Stimulated activated CD4-positive, alpha-beta T cell treated with anti-CD3 and anti-CD28 coated beads, TNF-alpha, amount 100 ng/mL, for 48 hours (primary cell): ENCODE results near the gene IGSF23.
"Not testable (repeated sequence)": the region's sequence is repeated elsewhere in the genome, so short reads cannot be mapped to it uniquely, and the experiment has no call there.

Source experiments
- DNase-seq, 3 donors: peaks; one replicate each; pipeline ENCODE4 v3.0.0-alpha.2; 2020; ENCODE audit warnings: low read depth in 3 of 3

IGSF23 gene

GRCh38 chr19:44666852-44667556 lies 53.6 kb downstream of the IGSF23 start:
- DNase-seq = no peak

- no peak for DNase-seq
Measured at GRCh38 chr19:44668985-44669764, 55.8 kb downstream of the IGSF23 start.

- DNase-seq = not testable (repeated sequence)
Measured at GRCh38 chr19:44670027-44670426, 56.7 kb downstream of the IGSF23 start.

GRCh38 chr19:44671400-44671799 lies 58.0 kb downstream of the IGSF23 start, which contains the start of gene CEACAM19:
Gene CEACAM19 (plus strand): TSS chr19:44671482. CDS start chr19:44671932, 450 bp downstream.
- no peak for DNase-seq

GRCh38 chr19:44672226-44672625 lies 58.9 kb downstream of the IGSF23 start:
- no peak for DNase-seq

GRCh38 chr19:44673510-44673909 lies 60.1 kb downstream of the IGSF23 start:
- no peak for DNase-seq

- DNase-seq = no peak
Measured at GRCh38 chr19:44675521-44675920, 62.2 kb downstream of the IGSF23 start.

GRCh38 chr19:44677019-44677811 lies 63.9 kb downstream of the IGSF23 start:
- DNase-seq = no peak

GRCh38 chr19:44680536-44680935 lies 67.2 kb downstream of the IGSF23 start:
- DNase-seq = no peak

GRCh38 chr19:44681992-44682790 lies 68.8 kb downstream of the IGSF23 start:
- DNase-seq = no peak

GRCh38 chr19:44682807-44683206 lies 69.4 kb downstream of the IGSF23 start:
- DNase-seq = no peak

- no peak for DNase-seq
Measured at GRCh38 chr19:44683434-44684210, 70.3 kb downstream of the IGSF23 start.

- DNase-seq = not testable (repeated sequence)
Measured at GRCh38 chr19:44684396-44684795, 71.0 kb downstream of the IGSF23 start.

GRCh38 chr19:44684892-44685863 lies 71.8 kb downstream of the IGSF23 start:
- no peak for DNase-seq

- DNase-seq = no peak
Measured at GRCh38 chr19:44685877-44686276, 72.5 kb downstream of the IGSF23 start.
